Thymus (tissue), 11 donors: Measurements from ENCODE around the gene DUSP1. TPM values are rescaled to one million over a fixed set of nuclear protein-coding genes. Genes with fewer than 3 reads are reported as not detected.
A peak's percentile ranks its signal among the peaks of the same experiment; 100 is the strongest.

Experiments used
- DNase-seq, 9 donors: peaks; one replicate each; pipeline ENCODE4 v3.0.0-alpha.2; 2013; ENCODE audit warnings: low spot score in 9 of 9, low read depth in 6 of 9, missing footprints in 1 of 9
- H3K27ac ChIP-seq, 2 donors: one replicate each; pipeline ENCODE4 v1.5.1; 2013; ENCODE audit warnings: control low read depth in 1 of 2, low read depth in 1 of 2, low read length in 1 of 2, mild to moderate bottlenecking in 1 of 2, moderate library complexity in 1 of 2
- H3K27me3 ChIP-seq, 2 donors: one replicate each; pipeline ENCODE4 v1.5.1; 2013; ENCODE audit warnings: low read length in 1 of 2; ENCODE audit not compliant: control insufficient read depth in 2 of 2, insufficient read depth in 1 of 2
- H3K36me3 ChIP-seq, 2 donors: one replicate each; pipeline ENCODE4 v1.5.1; 2013; ENCODE audit warnings: low read length in 1 of 2, mild to moderate bottlenecking in 1 of 2, moderate library complexity in 1 of 2; ENCODE audit not compliant: control insufficient read depth in 2 of 2, insufficient read depth in 2 of 2
- H3K4me1 ChIP-seq, 2 donors: one replicate each; pipeline ENCODE4 v1.5.1; 2013; ENCODE audit warnings: low read length in 2 of 2; ENCODE audit not compliant: control insufficient read depth in 2 of 2, insufficient read depth in 2 of 2
- H3K4me3 ChIP-seq, 2 donors: one replicate each; pipeline ENCODE4 v1.5.1; 2013; ENCODE audit warnings: low read length in 2 of 2, control low read depth in 1 of 2, mild to moderate bottlenecking in 1 of 2
- H3K9me3 ChIP-seq, 2 donors: one replicate each; pipeline ENCODE4 v1.5.1; 2013; ENCODE audit warnings: low read length in 1 of 2, mild to moderate bottlenecking in 1 of 2; ENCODE audit not compliant: control insufficient read depth in 2 of 2, insufficient read depth in 1 of 2
- WGBS: extraction: QIAGEN DNeasy Blood & Tissue Kit; methylation state at CpG from one replicate; pipeline ENCODE4 v1.1.7; 2013; 5-methylcytosine and 5-hydroxymethylcytosine counted together
- polyA plus RNA-seq: library from polyadenylated mRNA; stranded (reverse); fragments of 200-250 nt; gene quantifications from one replicate; pipeline ENCODE4 v1.2.3, GENCODE V29; 2013
- total RNA-seq: library from RNA; stranded (reverse); fragments of 120-200 nt; gene quantifications from one replicate; pipeline ENCODE4 v1.2.4, GENCODE V29; 2013
- donor health status: healthy.

Gene DUSP1
- total and polyA plus RNA-seq, 2 donors = 54.1 to 272 TPM

DNA sequence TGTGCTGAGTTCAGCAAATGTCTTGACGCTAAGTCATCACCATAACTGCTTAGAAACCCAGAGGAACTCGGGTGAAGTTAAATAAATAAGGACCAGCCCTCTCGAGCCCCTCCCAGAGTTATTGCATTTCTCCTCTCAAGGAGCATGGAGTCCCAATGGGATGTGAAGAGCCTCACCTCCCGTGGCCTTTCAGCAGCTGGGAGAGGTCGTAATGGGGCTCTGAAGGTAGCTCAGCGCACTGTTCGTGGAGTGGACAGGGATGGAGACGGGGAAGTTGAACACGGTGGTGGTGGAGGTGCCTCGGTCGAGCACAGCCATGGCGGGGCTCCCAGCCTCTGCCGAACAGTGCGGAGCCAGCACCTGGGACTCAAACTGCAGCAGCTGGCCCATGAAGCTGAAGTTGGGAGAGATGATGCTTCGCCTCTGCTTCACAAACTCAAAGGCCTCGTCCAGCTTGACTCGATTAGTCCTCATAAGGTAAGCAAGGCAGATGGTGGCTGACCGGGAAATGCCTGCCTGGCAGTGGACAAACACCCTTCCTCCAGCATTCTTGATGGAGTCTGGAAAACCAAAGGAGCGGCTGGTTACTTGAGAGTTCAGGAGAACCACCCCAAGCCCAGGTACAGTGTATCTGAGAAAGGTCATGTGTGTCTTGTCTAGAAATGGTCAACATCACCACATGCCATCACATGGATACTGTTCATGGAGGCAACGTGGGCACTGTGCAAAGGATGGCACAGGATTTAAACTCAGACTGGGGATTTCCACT lies 2.2 kb downstream of the DUSP1 start:
- Histone ChIP-seq H3K4me3 (peak overlapping the region; percentile 88 to 96), H3K27me3 (peaks cover 0 to 2% of the 10 kb centered on the region in 2 donors), H3K9me3 (peaks cover 0 to 4% of the 10 kb centered on the region in 2 donors), H3K4me1 (peaks cover 42 to 68% of the 10 kb centered on the region in 2 donors), H3K27ac (peak overlapping the region in 1 of 2 donors; percentile 26), H3K36me3 (peaks cover 16 to 28% of the 10 kb centered on the region in 2 donors)
- DNase-seq = no peak
- 96% methylated on average over 20 of the region's 20 CpGs for whole genome bisulfite sequencing

DNA sequence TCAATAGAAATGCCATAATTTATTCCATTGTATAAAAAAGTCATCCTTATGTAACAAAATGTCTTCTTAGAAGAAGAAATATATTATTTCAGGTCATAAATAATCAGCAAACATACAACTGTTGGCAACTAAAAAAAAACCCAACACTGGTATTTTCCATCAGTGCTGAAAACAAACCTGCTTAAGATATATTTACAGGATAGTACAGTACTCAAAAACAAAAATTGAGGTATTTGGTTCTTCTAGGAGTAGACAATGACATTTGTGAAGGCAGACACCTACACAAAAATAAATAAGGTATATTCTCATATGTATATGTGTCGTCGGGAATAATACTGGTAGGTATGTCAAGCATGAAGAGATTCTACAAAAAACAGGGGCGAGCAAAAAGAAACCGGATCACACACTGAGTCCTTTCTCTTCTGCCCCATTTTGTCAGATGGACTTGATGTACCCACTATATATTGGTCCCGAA lies 2.9 kb downstream of the DUSP1 start:
- peak overlapping the region; percentile 88 to 96 for H3K4me3 ChIP-seq
- no peaks in the 10 kb centered on the region for H3K9me3 ChIP-seq
- peaks cover 37 to 66% of the 10 kb centered on the region in 2 donors for H3K4me1 ChIP-seq
- WGBS = 98% methylated on average over 5 of the region's 5 CpGs
- H3K36me3 ChIP-seq = peaks cover 16 to 28% of the 10 kb centered on the region in 2 donors
- peak overlapping the region in 1 of 2 donors; percentile 10 for H3K27ac ChIP-seq
- H3K27me3 ChIP-seq = peaks cover 0 to 2% of the 10 kb centered on the region in 2 donors
- DNase-seq = no peak

DNA sequence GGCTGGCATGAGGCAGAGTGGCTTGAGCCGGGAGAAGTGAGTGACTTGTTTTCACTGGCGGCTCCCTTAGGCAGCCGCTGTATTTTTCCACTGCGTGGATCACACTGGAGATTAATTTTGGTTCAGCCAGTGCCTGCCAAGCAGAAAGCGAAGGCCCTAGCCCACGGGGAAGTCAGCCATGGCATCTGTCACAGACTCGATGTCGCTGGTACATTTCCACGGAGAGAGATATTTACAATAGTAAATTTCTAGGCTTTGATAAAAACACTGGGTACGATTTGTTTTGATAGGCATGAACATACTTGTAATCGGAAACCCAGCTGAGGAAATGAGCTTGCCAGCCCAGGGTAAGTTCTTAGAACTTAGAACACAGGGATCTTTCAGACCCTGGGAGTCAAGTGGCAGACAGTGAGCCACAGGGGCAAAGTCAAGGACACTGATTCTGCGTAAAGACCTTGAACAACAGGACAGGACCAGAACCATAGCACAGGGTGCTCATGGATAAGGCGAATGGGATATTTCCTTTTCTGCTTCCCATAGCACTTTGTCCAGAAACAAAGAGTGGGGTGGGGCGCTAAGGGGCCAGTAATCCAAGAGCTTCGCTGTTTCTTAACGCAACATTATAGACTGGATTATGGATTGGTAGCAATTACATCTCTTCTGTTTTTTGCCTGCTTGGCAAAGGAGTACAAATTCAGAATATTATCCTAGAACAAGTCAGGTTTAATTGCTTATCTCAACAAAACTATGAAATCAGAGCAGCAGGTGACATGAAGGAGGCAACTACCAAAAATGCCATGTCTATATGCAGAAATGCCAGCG lies 4.5 kb downstream of the DUSP1 start:
- peaks cover 30 to 49% of the 10 kb centered on the region in 2 donors for H3K4me1 ChIP-seq
- H3K27ac ChIP-seq = peak overlapping the region; percentile 68 to 90
- 88% methylated on average over 17 of the region's 17 CpGs for WGBS
- H3K4me3 ChIP-seq = no peak overlapping the region
- DNase-seq = peak in 1 of 9 donors; percentile 16
- H3K36me3 ChIP-seq = peaks cover 16 to 28% of the 10 kb centered on the region in 2 donors
- no peaks in the 10 kb centered on the region for H3K9me3 ChIP-seq
- peaks cover 0 to 2% of the 10 kb centered on the region in 2 donors for H3K27me3 ChIP-seq

DNA sequence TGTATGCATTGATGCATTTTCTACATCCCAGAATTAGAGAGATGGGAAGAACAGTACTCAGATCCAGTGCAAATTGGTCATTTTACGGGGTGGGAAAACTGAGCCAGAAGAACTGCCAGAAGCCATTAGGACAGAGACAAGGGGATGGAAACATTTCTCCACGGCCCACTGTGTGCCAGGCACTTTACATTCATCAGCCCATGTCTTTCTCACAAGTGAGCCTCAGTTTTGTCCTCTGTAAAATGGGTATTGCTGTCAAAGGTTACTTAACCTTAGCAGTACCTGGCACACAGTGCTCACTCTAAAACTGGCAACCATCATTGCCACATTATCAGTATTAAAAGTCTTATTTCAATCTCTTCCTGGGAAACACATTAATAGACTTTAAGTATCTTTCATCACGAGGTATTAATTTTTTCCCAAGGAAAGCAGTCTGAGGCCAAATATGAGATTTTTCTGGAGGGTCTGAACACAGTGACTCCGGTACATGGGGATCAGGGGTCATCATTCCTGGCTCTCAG lies 5.2 kb downstream of the DUSP1 start:
- peak overlapping the region; percentile 79 to 90 for H3K27ac ChIP-seq
- H3K27me3 ChIP-seq = peaks cover 0 to 1% of the 10 kb centered on the region in 2 donors
- peaks cover 16 to 28% of the 10 kb centered on the region in 2 donors for H3K36me3 ChIP-seq
- peaks cover 30 to 48% of the 10 kb centered on the region in 2 donors for H3K4me1 ChIP-seq
- DNase-seq = peak in 1 of 9 donors; percentile 19
- H3K9me3 ChIP-seq = no peaks in the 10 kb centered on the region
- WGBS = 92% methylated on average over 4 of the region's 4 CpGs
- peak overlapping the region in 1 of 2 donors; percentile 45 for H3K4me3 ChIP-seq

DNA sequence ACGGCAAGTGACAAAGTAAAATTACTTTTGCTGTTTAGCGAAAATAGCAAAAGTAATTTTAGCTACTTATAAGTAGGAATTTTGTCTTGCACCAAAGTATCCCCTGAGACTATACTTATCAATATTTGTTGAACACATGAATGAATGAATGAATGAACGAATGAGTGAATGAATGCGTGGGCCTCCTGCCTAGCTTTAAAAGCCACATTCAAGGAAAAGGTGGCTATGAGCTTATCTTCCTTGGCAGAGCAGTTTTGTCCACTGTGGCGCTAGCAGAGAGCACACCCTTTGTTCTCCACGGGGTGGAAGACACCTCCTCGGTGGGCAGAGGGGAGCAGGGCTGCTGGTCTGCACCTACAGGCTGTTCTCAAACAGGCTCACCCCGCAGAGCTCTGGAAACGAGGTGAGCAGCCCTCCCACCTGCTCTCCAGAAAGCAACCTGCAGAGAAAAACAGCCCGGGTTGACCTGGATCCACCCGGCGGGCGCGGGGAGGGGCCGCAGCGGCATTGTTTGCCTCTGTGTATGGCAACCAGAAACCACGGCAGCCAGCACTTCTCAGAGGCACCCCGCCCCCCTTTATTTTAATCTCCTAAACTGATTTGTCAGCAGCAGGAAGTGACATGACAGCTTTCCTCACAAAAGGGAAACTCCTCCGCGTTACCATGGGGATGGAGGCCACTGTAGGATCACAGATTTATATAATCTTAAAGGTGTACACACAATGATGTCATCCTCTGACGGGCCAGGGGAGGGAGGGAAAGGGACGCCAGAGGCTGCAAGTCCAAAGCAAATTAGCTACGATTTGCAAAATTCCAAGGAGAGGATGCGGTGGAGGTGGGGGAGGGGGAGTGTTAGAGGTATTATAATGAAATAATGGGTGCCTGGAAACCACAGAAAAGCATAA lies 5.9 kb downstream of the DUSP1 start:
- peak overlapping the region; percentile 83 to 90 for H3K27ac ChIP-seq
- WGBS = 8% methylated on average over 24 of the region's 24 CpGs
- peaks cover 16 to 28% of the 10 kb centered on the region in 2 donors for H3K36me3 ChIP-seq
- DNase-seq = peak; percentile 85 to 98 (median 94)
- peak overlapping the region; percentile 34 to 45 for H3K4me3 ChIP-seq
- peaks cover 30 to 45% of the 10 kb centered on the region in 2 donors for H3K4me1 ChIP-seq
- H3K27me3 ChIP-seq = no peaks in the 10 kb centered on the region
- no peaks in the 10 kb centered on the region for H3K9me3 ChIP-seq

DNA sequence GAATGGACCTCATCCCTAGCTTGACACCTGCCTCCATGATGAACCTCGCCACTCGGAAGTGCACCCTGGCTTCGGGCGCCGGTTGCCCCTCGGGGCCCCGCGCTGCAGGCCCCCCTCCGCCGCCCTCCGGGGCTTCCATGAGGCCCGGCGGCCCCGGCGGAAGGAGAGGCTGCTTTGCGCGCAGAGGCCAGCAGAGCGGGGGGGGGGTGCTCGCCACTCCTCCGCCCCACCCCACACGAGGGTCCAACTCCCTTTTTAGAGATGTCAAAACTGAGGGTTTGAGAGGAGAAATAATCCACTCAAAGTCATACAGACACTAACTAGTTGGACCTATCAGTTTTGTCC lies 7.9 kb downstream of the DUSP1 start:
- 97% methylated on average over 21 of the region's 21 CpGs for WGBS
- peaks cover 12 to 28% of the 10 kb centered on the region in 2 donors for H3K4me1 ChIP-seq
- peaks cover 3 to 14% of the 10 kb centered on the region in 2 donors for H3K36me3 ChIP-seq
- H3K9me3 ChIP-seq = no peaks in the 10 kb centered on the region
- no peak for DNase-seq
- H3K27ac ChIP-seq = no peak overlapping the region
- peaks cover 0 to 2% of the 10 kb centered on the region in 2 donors for H3K27me3 ChIP-seq
- H3K4me3 ChIP-seq = no peak overlapping the region

DNA sequence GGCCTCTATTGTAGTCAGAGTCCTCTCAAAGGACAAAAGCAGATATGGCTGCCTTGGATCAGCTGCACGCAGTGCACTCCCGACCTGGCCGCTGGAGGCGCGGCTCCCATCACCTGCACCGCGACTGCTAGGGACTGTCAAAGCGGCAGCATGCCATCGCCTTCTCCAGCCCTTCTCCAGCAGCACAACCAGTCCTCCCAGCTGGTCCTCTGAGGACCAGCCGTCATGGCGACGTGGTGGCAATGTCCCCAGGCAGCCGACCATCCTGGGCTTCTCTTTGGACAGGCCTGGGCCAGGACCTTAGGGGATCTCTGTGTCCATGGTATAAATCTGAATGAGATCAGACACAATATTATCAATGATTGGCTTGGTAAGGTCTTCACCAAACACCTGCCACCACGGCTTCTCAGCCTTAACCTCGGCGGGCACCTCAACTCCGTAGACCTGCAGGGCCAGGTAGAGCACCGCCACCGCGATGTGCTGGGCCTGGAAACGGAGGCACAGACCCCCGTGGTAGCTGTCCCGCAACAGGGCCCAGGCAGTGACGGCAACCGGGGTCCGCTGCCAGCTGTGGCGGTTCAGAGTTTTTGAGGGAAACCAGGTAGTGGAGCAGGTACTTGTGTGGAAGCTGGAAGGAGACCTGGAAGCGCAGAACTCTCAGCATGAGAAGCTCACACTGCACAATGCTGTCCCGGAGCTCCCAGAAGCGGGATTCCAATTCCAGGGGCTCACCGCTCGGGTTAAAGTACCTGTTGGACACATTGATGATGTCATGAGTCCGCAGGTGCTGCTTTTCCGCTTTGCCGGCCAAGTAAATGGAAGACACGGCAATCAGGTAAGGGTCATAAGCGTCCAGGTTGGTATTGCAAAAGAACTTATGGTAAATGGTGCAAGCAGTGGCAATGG lies 8.5 kb downstream of the DUSP1 start:
- H3K27me3 ChIP-seq = peaks cover 0 to 2% of the 10 kb centered on the region in 2 donors
- no peak for DNase-seq
- no peaks in the 10 kb centered on the region for H3K9me3 ChIP-seq
- H3K27ac ChIP-seq = no peak overlapping the region
- peaks cover 9 to 24% of the 10 kb centered on the region in 2 donors for H3K4me1 ChIP-seq
- 97% methylated on average over 37 of the region's 37 CpGs for WGBS
- peaks cover 0 to 8% of the 10 kb centered on the region in 2 donors for H3K36me3 ChIP-seq
- no peak overlapping the region for H3K4me3 ChIP-seq
